Astrocyte (in vitro differentiated cells and primary cell): Measurements from ENCODE around the gene PSENEN. TPM values are rescaled to one million over a fixed set of nuclear protein-coding genes. Genes with fewer than 3 reads are reported as not detected.

Experiments used
- DNase-seq: peaks from one replicate; pipeline ENCODE4 v3.0.0-alpha.2; 2010; ENCODE audit warnings: low read depth
- FAIRE-seq: peaks from 2 replicates; lab custom pipeline; 2011; peaks lifted over from hg19 to GRCh38; lab: Jason Lieb, UNC
- H2AFZ ChIP-seq: 2 replicates; pipeline ENCODE4 v1.6.0; 2012; ENCODE audit warnings: low read depth, low read length, inconsistent platforms
- H3K27ac ChIP-seq: 2 replicates; pipeline ENCODE4 v1.5.1; 2011; ENCODE audit warnings: low read depth, low read length, inconsistent platforms
- H3K27me3 ChIP-seq: 2 replicates; pipeline ENCODE4 v1.6.0; 2011; ENCODE audit warnings: low read length, inconsistent platforms; ENCODE audit not compliant: insufficient read depth
- H3K36me3 ChIP-seq: 2 replicates; pipeline ENCODE4 v1.5.1; 2011; ENCODE audit warnings: low read length, inconsistent platforms; ENCODE audit not compliant: insufficient read depth
- H3K4me1 ChIP-seq: 2 replicates; pipeline ENCODE4 v1.5.1; 2011; ENCODE audit warnings: low read length, inconsistent platforms; ENCODE audit not compliant: insufficient read depth
- H3K4me2 ChIP-seq: 2 replicates; pipeline ENCODE4 v1.6.0; 2012; ENCODE audit warnings: low read length, inconsistent platforms
- H3K4me3 ChIP-seq: 2 replicates; pipeline ENCODE4 v1.5.1; 2011; ENCODE audit warnings: low read depth, mild to moderate bottlenecking, low read length, inconsistent platforms; ENCODE audit not compliant: insufficient read depth
- H3K79me2 ChIP-seq: 2 replicates; pipeline ENCODE4 v1.6.0; 2012; ENCODE audit warnings: mild to moderate bottlenecking, low read length, inconsistent platforms; ENCODE audit not compliant: insufficient read depth
- H3K9ac ChIP-seq: 2 replicates; pipeline ENCODE4 v1.6.0; 2012; ENCODE audit warnings: mild to moderate bottlenecking, low read length, inconsistent platforms
- H3K9me3 ChIP-seq: 2 replicates; pipeline ENCODE4 v1.5.1; 2012; ENCODE audit warnings: low read depth, mild to moderate bottlenecking, low read length, inconsistent platforms; ENCODE audit not compliant: insufficient read depth
- H4K20me1 ChIP-seq: 2 replicates; pipeline ENCODE4 v1.6.0; 2012; ENCODE audit warnings: low read length, inconsistent platforms; ENCODE audit not compliant: insufficient read depth
- H3K27ac Mint-ChIP-seq: one replicate; pipeline ENCODE4 v1.8.0; 2021; ENCODE audit warnings: mild to moderate bottlenecking, mixed read lengths; ENCODE audit not compliant: unreplicated experiment
- H3K27me3 Mint-ChIP-seq: one replicate; pipeline ENCODE4 v1.8.0; 2021; ENCODE audit warnings: low read depth, mixed read lengths; ENCODE audit not compliant: unreplicated experiment
- H3K36me3 Mint-ChIP-seq: one replicate; pipeline ENCODE4 v1.8.0; 2021; ENCODE audit warnings: low read depth, mixed read lengths; ENCODE audit not compliant: unreplicated experiment
- H3K4me1 Mint-ChIP-seq: one replicate; pipeline ENCODE4 v1.8.0; 2021; ENCODE audit warnings: low read depth, mixed read lengths; ENCODE audit not compliant: unreplicated experiment
- H3K4me3 Mint-ChIP-seq: one replicate; pipeline ENCODE4 v1.8.0; 2021; ENCODE audit warnings: mild to moderate bottlenecking, moderate library complexity, mixed read lengths; ENCODE audit not compliant: unreplicated experiment
- H3K9me3 Mint-ChIP-seq: one replicate; pipeline ENCODE4 v1.8.0; 2021; ENCODE audit warnings: mild to moderate bottlenecking, mixed read lengths; ENCODE audit not compliant: unreplicated experiment
- EZH2 ChIP-seq: IDR thresholded peaks from 2 replicates; pipeline ENCODE4 v1.6.1; 2012; ENCODE audit warnings: mild to moderate bottlenecking, low read length, inconsistent platforms; ENCODE audit not compliant: insufficient read depth
- total RNA-seq: library from RNA; stranded (reverse); gene quantifications from 2 replicates; pipeline ENCODE4 v1.2.1, GENCODE V29; 2021
- TF ChIP-seq, protein P1 (sequence below): IDR thresholded peaks from 2 replicates; pipeline ENCODE4 v1.5.1; 2011; ENCODE audit warnings: low read depth, mild to moderate bottlenecking, inconsistent platforms, low read length, moderate library complexity; ENCODE audit not compliant: insufficient read depth

PSENEN gene
- total RNA-seq, 1 donor from 2014 or later = 100 TPM

DNA sequence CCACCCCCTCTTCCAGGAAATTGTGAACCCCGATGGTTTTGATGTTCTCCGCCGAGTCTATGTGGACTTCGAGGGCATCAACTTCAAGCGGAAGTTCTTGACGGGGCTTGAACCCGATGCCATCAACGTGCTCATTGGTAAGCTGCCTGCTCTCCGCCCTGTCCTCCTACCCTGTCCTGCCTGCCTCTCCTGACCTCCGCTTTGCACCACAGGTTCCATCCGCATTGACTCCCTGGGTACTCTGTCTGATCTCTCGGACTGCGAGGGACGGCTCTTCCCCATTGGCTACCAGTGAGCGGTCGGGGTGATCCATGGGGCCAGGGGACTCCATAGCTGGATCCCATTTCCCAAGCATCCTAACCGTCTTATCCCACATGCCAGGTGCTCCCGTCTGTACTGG, 15.1 kb upstream of the PSENEN start:
- Mint-ChIP-seq H3K9me3 (no peaks in the 10 kb centered on the region), H3K4me1 (no peaks in the 10 kb centered on the region), H3K4me3 (no peak overlapping the region), H3K27me3 (no peaks in the 10 kb centered on the region), H3K27ac (no peak overlapping the region), H3K36me3 (peaks cover 21% of the 10 kb centered on the region)
- TF ChIP-seq, protein P1, sequence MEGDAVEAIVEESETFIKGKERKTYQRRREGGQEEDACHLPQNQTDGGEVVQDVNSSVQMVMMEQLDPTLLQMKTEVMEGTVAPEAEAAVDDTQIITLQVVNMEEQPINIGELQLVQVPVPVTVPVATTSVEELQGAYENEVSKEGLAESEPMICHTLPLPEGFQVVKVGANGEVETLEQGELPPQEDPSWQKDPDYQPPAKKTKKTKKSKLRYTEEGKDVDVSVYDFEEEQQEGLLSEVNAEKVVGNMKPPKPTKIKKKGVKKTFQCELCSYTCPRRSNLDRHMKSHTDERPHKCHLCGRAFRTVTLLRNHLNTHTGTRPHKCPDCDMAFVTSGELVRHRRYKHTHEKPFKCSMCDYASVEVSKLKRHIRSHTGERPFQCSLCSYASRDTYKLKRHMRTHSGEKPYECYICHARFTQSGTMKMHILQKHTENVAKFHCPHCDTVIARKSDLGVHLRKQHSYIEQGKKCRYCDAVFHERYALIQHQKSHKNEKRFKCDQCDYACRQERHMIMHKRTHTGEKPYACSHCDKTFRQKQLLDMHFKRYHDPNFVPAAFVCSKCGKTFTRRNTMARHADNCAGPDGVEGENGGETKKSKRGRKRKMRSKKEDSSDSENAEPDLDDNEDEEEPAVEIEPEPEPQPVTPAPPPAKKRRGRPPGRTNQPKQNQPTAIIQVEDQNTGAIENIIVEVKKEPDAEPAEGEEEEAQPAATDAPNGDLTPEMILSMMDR = no peak
- TF ChIP-seq EZH2 = no peak
- Histone ChIP-seq H3K36me3 (peaks cover 33% of the 10 kb centered on the region), H3K79me2 (no peaks in the 10 kb centered on the region), H3K4me2 (no peak overlapping the region), H3K9ac (no peak overlapping the region), H3K9me3 (no peaks in the 10 kb centered on the region), H3K27ac (no peak overlapping the region), H3K4me1 (no peaks in the 10 kb centered on the region), H4K20me1 (peaks cover 52% of the 10 kb centered on the region), H3K4me3 (no peak overlapping the region), H2AFZ (no peak overlapping the region), H3K27me3 (no peaks in the 10 kb centered on the region)
- FAIRE-seq = no peak
- DNase-seq = no peak

DNA sequence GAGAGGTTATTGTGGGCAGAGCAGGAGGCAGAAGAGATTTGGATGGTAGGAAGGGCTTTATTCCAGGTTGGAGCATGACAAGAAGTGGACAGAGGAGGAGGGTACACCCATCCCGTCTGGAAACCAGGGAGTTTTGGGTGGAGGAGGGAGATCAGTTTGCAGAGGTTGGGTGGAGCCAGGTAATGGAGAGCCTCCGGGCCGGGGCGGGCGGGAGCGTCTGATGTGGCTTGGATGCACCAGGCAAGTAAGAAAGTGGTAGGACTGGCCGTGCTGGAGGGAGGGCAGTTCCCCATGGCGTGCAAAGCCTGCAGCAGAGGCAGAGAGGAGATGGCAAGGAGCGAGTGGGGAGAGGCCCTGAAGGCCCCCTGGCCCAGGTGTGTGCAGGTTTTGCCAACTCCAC, 14.1 kb upstream of the PSENEN start:
- Histone ChIP-seq H3K27me3 (no peaks in the 10 kb centered on the region), H3K9ac (no peak overlapping the region), H2AFZ (no peak overlapping the region), H3K79me2 (no peaks in the 10 kb centered on the region), H3K4me3 (no peak overlapping the region), H3K9me3 (no peaks in the 10 kb centered on the region), H3K4me1 (no peaks in the 10 kb centered on the region), H4K20me1 (peaks cover 48% of the 10 kb centered on the region), H3K27ac (no peak overlapping the region), H3K4me2 (no peak overlapping the region), H3K36me3 (peaks cover 27% of the 10 kb centered on the region)
- DNase-seq (no peak), FAIRE-seq (no peak)
- Mint-ChIP-seq H3K4me3 (no peak overlapping the region), H3K36me3 (peaks cover 21% of the 10 kb centered on the region), H3K9me3 (no peaks in the 10 kb centered on the region), H3K4me1 (no peaks in the 10 kb centered on the region), H3K27ac (peak overlapping the region; percentile 80), H3K27me3 (no peaks in the 10 kb centered on the region)
- TF ChIP-seq, protein P1 = no peak
- no peak for TF ChIP-seq EZH2

DNA sequence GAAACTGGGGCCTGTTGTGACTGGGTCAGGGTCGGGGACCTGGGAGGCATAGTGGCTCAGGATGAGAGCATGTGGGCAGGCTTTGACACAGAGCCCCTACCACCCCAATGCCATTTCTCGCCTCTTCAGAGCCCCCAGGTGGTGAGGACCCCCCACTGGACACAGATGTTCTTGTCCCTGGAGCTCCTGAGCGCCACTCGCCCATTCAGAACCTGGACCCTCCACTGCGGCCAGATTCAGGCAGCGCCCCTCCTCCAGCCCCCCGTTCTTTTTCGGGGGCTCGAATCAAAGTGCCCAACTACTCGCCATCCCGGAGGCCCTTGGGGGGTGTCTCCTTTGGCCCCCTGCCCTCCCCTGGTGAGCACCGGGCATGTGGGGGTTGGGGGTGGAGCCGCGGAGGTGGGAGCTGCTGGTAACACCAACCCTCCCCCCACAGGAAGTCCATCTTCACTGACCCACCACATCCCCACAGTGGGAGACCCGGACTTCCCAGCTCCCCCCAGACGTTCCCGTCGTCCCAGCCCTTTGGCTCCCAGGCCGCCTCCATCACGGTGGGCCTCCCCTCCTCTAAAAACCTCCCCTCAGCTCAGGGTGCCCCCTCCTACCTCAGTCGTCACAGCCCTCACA, 13.6 kb upstream of the PSENEN start:
- Histone ChIP-seq H3K36me3 (peaks cover 31% of the 10 kb centered on the region), H3K79me2 (no peaks in the 10 kb centered on the region), H3K9me3 (no peaks in the 10 kb centered on the region), H3K4me3 (no peak overlapping the region), H3K27ac (no peak overlapping the region), H3K27me3 (no peaks in the 10 kb centered on the region), H3K4me1 (no peaks in the 10 kb centered on the region), H3K4me2 (no peak overlapping the region), H2AFZ (no peak overlapping the region), H4K20me1 (peaks cover 47% of the 10 kb centered on the region), H3K9ac (no peak overlapping the region)
- Mint-ChIP-seq H3K27me3 (no peaks in the 10 kb centered on the region), H3K27ac (no peak overlapping the region), H3K4me1 (no peaks in the 10 kb centered on the region), H3K36me3 (peaks cover 24% of the 10 kb centered on the region), H3K4me3 (no peak overlapping the region), H3K9me3 (no peaks in the 10 kb centered on the region)
- DNase-seq (no peak), FAIRE-seq (no peak)
- TF ChIP-seq, protein P1 = no peak
- no peak for TF ChIP-seq EZH2
